ENCODE measurements around the gene PDE8B. TPM values are rescaled to one million over a fixed set of nuclear protein-coding genes. Genes with fewer than 3 reads are reported as not detected.

Gene PDE8B
- total RNA-seq, 1 experiment from 2014 or later = 0.07 TPM

DNA sequence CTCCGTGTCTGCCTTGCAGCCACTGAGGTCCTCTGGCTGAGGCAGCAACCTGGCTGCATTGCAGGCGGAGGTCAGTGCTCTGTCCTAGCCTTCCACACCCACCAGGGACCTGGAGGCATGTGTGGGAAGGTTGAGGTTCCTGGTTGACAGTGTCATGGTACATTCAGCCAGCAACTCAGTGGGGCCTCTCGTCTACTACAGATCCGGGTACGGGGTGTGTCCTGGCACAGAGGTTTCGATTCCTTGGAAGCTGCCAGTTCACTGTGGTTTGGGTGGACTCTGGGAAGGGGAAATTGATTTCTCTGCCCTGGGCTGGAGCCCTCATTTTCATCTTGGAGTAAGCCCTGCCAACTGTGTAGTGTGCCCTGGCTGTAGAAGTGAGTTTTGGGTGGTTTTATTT is 45.1 kb downstream of the PDE8B start:
- Histone ChIP-seq H3K27me3 (ENCODE audit: insufficient read depth, low read length) (no peaks in the 10 kb centered on the region), H4K5ac (ENCODE audit: insufficient read length, low read depth, low read length) (no peak overlapping the region), H4K8ac (replicated peaks; ENCODE audit: insufficient read length, low read depth, low read length) (no peak overlapping the region), H3K18ac (ENCODE audit: insufficient read length, low read depth, low read length) (no peak overlapping the region), H2BK12ac (ENCODE audit: insufficient read length, low read depth, low read length) (no peak overlapping the region), H3K9me3 (ENCODE audit: control insufficient read depth, low read depth, low read length) (no peaks in the 10 kb centered on the region), H4K91ac (ENCODE audit: insufficient read length, low read depth, low read length) (no peak overlapping the region), H3K23me2 (ENCODE audit: insufficient read length, low read depth, low read length, poor library complexity, severe bottlenecking) (no peaks in the 10 kb centered on the region), H2AK5ac (ENCODE audit: insufficient read length, low read length) (no peak overlapping the region), H3K4me2 (ENCODE audit: insufficient read depth, insufficient read length, low read length) (no peak overlapping the region), H3T11ph (ENCODE audit: low read length) (no peak overlapping the region), H3K27ac (ENCODE audit: insufficient read length, low read depth, low read length) (no peak overlapping the region), H3K4ac (ENCODE audit: low read depth, low read length) (no peak overlapping the region), H3K56ac (ENCODE audit: insufficient read length, low read depth, low read length) (no peak overlapping the region), H2BK15ac (ENCODE audit: low read depth, low read length) (no peak overlapping the region), H2BK120ac (ENCODE audit: low read depth, low read length, poor library complexity, severe bottlenecking) (no peak overlapping the region), H3K4me1 (ENCODE audit: insufficient read depth, low read length) (no peaks in the 10 kb centered on the region), H3K23ac (ENCODE audit: insufficient read length, low read depth, low read length) (no peak overlapping the region), H2BK20ac (ENCODE audit: low read depth, low read length, poor library complexity, severe bottlenecking) (no peak overlapping the region), H2AFZ (ENCODE audit: low read length) (no peak overlapping the region), H3K79me2 (ENCODE audit: insufficient read depth, low read length) (no peaks in the 10 kb centered on the region), H3K79me1 (ENCODE audit: insufficient read depth, low read depth, low read length, poor library complexity, severe bottlenecking) (no peaks in the 10 kb centered on the region), H3K14ac (ENCODE audit: insufficient read depth, low read length) (no peak overlapping the region), H3K9ac (ENCODE audit: extremely low read depth, insufficient read length, low read length) (no peak overlapping the region), H4K20me1 (ENCODE audit: control insufficient read depth, insufficient read depth, insufficient read length) (no peaks in the 10 kb centered on the region), H2BK5ac (ENCODE audit: insufficient read length, low read length) (no peak overlapping the region)
- H3K27me3 Mint-ChIP-seq (ENCODE audit: low read depth) = peaks cover 12% of the 10 kb centered on the region; the same call in 1 of the 2 replicates
- no CpG with 5 or more reads among the region's 6 CpGs for WGBS (ENCODE audit: extremely low coverage, insufficient read length, low lambda C conversion rate)
- no peaks in the 10 kb centered on the region for H3K36me3 Mint-ChIP-seq (ENCODE audit: insufficient read depth in 1 of 3, low read depth in 3 of 3)
- no peaks in the 10 kb centered on the region for H3K9me3 Mint-ChIP-seq
- H3K4me3 Mint-ChIP-seq = no peak overlapping the region
- TF ChIP-seq, protein P1, sequence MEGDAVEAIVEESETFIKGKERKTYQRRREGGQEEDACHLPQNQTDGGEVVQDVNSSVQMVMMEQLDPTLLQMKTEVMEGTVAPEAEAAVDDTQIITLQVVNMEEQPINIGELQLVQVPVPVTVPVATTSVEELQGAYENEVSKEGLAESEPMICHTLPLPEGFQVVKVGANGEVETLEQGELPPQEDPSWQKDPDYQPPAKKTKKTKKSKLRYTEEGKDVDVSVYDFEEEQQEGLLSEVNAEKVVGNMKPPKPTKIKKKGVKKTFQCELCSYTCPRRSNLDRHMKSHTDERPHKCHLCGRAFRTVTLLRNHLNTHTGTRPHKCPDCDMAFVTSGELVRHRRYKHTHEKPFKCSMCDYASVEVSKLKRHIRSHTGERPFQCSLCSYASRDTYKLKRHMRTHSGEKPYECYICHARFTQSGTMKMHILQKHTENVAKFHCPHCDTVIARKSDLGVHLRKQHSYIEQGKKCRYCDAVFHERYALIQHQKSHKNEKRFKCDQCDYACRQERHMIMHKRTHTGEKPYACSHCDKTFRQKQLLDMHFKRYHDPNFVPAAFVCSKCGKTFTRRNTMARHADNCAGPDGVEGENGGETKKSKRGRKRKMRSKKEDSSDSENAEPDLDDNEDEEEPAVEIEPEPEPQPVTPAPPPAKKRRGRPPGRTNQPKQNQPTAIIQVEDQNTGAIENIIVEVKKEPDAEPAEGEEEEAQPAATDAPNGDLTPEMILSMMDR (conservative IDR thresholded peaks at IDR 0.05) = no peak
- H3K4me1 Mint-ChIP-seq = peaks cover 9 to 12% of the 10 kb centered on the region in 2 experiments
- no peak overlapping the region for H3K27ac Mint-ChIP-seq
- no peak for DNase-seq
